Effector memory CD8-positive, alpha-beta T cell (primary cell): ENCODE results near the gene LAMC2.

Source experiments
- ATAC-seq: fragments of 150-1000 bp; cut with Tn5 transposase; replicated peaks from 2 replicates; pipeline ENCODE4 v1.10.0; 2021; ENCODE audit warnings: mild to moderate bottlenecking, moderate library complexity
- DNase-seq, 3 experiments: peaks; one replicate each; pipeline ENCODE4 v3.0.0; 2021
- H3K27ac Mint-ChIP-seq, 2 donors: one replicate each; pipeline ENCODE4 v1.8.0; 2022; ENCODE audit warnings: mild to moderate bottlenecking in 2 of 2, mixed read lengths in 2 of 2, moderate library complexity in 2 of 2
- H3K27me3 Mint-ChIP-seq, 2 donors: one replicate each; pipeline ENCODE4 v1.8.0; 2022; ENCODE audit warnings: mixed read lengths in 2 of 2
- H3K36me3 Mint-ChIP-seq: one replicate; pipeline ENCODE4 v1.8.0; 2022; ENCODE audit warnings: mild to moderate bottlenecking, moderate library complexity, mixed read lengths; ENCODE audit not compliant: insufficient read depth
- H3K4me1 Mint-ChIP-seq, 2 donors: one replicate each; pipeline ENCODE4 v1.8.0; 2022; ENCODE audit warnings: low read depth in 2 of 2, mixed read lengths in 2 of 2
- H3K4me3 Mint-ChIP-seq, 2 donors: one replicate each; pipeline ENCODE4 v1.8.0; 2022; ENCODE audit warnings: mild to moderate bottlenecking in 2 of 2, mixed read lengths in 2 of 2, moderate library complexity in 2 of 2
- H3K9me3 Mint-ChIP-seq, 2 donors: one replicate each; pipeline ENCODE4 v1.8.0; 2022; ENCODE audit warnings: mixed read lengths in 2 of 2

Gene LAMC2

DNA sequence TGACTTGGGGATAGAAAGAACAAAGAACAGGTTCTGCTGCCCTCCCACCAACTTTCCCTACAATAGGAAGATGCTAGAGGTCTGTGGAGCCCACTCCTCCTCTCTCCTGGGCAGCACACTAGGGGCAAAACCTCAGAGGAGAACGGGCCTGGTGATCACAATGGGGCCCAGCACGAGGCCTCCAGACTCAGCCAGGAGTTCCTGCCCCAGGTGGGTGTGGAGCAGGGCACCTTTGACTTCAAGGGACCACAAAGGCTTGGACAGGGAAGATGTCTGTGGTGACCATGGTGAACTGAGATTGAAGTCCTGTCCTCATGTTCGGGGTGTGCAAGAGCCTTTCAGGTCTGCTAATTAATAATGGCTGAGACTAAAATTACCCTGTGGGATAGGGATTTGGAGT, 88.8 kb downstream of the LAMC2 start:
- Mint-ChIP-seq H3K36me3 (no peaks in the 10 kb centered on the region), H3K9me3 (no peaks in the 10 kb centered on the region), H3K4me3 (no peak overlapping the region), H3K4me1 (peaks cover 2% of the 10 kb centered on the region in 2 donors), H3K27ac (no peak overlapping the region), H3K27me3 (peaks cover 15 to 19% of the 10 kb centered on the region in 2 donors)
- DNase-seq (no peak), ATAC-seq (no peak)

DNA sequence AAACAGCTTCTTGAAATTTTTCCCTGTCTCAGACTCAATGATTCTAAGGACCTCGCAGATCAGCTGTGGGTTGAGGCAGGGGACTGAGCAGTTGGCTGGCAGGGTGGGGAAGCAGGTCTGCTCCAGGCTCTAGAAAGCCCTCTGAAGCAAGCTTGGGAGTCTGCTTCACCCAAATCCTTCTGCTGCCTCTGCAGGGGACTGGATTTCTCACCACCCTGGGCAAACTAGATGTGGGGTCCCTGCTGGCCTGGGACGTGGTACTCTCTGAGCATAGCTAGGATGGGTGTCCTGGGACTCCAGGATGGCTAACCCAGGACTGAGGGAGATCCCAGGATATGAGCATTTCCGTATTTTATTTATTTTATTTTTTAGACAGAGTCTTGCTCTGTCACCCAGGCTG, 89.3 kb downstream of the LAMC2 start:
- Mint-ChIP-seq H3K4me3 (no peak overlapping the region), H3K36me3 (no peaks in the 10 kb centered on the region), H3K9me3 (no peaks in the 10 kb centered on the region), H3K27me3 (peaks cover 15 to 19% of the 10 kb centered on the region in 2 donors), H3K27ac (no peak overlapping the region), H3K4me1 (peaks cover 2 to 3% of the 10 kb centered on the region in 2 donors)
- no peak for ATAC-seq
- no peak for DNase-seq

DNA sequence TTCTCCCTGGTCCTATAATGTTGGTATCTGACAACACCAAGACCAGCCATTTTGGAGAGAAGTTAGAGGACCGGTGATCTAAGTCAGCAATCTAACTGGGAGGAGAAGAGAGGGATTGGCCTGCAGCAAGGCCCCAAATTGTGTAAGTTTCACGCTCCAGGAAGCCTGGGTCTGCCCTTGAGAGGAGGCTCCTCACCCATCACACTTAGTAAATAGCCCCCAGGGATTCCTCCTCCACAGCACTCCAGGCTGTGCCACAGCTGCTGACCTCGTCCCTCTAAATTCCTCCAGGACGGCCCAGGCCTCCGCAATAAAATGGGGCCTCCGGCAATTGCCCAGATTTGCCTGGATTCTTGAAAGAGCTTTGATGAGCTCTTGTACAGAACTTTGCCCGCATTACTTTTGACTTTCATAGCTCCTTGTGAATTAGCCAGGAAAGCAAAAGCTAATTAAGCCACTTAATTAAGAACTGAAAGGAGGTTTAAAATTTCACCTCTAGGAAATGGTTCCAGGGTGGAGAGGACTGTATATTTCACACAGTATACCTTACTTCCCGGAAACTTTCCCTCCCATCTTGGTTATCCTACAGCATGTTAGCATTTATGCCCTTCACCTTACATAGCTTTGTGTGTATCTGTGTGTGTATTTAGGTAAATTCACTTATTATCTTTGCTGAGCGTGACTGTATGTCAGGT, 90.5 kb downstream of the LAMC2 start:
- Mint-ChIP-seq H3K27me3 (peaks cover 13 to 20% of the 10 kb centered on the region in 2 donors), H3K9me3 (no peaks in the 10 kb centered on the region), H3K36me3 (no peaks in the 10 kb centered on the region), H3K4me3 (no peak overlapping the region), H3K4me1 (peaks cover 3% of the 10 kb centered on the region in 2 donors), H3K27ac (no peak overlapping the region)
- ATAC-seq (no peak), DNase-seq (no peak)

DNA sequence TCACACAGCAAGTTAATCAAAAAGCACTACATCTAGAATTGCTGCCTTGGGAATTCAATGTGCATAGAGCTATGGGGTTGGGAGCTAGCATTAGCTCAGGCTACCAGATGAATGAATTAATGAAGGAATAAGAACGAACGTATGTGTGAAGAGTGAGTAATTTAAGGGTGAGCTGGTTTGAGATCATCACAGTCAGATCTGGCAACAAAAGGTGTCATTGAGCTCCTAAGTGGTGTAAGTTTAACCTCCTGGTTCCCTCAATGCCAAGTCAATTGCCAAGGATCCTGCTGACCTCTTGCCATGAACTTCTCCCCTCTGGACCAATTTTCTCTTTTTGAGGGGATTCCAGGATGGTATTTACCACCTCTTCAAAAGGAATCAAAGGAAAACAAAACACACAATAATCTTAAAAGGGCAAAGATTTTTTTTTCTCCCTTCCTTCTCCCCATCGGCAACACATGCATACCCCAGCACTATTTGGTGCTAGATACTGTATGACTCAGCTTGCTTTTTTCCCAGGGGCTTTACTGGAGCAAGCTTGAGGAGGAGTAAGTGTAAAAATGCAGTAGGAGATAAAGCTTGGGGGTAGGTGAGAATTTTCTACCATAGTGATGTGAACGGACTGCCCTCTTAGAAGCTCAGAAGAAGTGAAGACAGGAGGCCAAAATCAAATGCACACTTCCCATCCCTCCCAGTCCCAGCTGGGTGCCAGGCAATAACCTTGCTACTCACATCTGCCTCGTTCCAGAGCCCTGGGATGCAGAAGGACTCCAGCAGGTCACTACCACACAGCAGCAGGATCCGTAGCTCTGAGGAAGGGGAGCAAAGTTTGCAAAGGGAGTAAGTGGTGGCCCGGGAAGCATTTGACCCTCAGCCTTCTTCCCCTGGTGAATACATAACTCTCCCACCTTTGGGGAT, 92.0 kb downstream of the LAMC2 start:
- Mint-ChIP-seq H3K4me3 (no peak overlapping the region), H3K36me3 (no peaks in the 10 kb centered on the region), H3K4me1 (peaks cover 3 to 4% of the 10 kb centered on the region in 2 donors), H3K27ac (no peak overlapping the region), H3K9me3 (no peaks in the 10 kb centered on the region), H3K27me3 (peaks cover 16 to 36% of the 10 kb centered on the region in 2 donors)
- ATAC-seq (no peak), DNase-seq (no peak)

GRCh38 chr1:183278739-183279591, 92.9 kb downstream of the LAMC2 start:
- Mint-ChIP-seq H3K9me3 (no peaks in the 10 kb centered on the region), H3K27ac (no peak overlapping the region), H3K4me1 (peaks cover 3 to 4% of the 10 kb centered on the region in 2 donors), H3K27me3 (peaks cover 15 to 42% of the 10 kb centered on the region in 2 donors), H3K4me3 (no peak overlapping the region), H3K36me3 (no peaks in the 10 kb centered on the region)
- DNase-seq: no peak
- no peak for ATAC-seq

- H3K27ac Mint-ChIP-seq: no peak overlapping the region
- ATAC-seq: no peak
- H3K4me3 Mint-ChIP-seq: no peak overlapping the region
- DNase-seq: no peak
- peaks cover 3 to 4% of the 10 kb centered on the region in 2 donors for H3K4me1 Mint-ChIP-seq
- H3K36me3 Mint-ChIP-seq: no peaks in the 10 kb centered on the region
- H3K9me3 Mint-ChIP-seq: no peaks in the 10 kb centered on the region
- peaks cover 21 to 43% of the 10 kb centered on the region in 2 donors for H3K27me3 Mint-ChIP-seq
These were observed 93.8 kb downstream of the LAMC2 start for GRCh38 chr1:183279835-183280234.

GRCh38 chr1:183281039-183281438, 95.0 kb downstream of the LAMC2 start:
- no peak overlapping the region for H3K4me3 Mint-ChIP-seq
- H3K9me3 Mint-ChIP-seq: no peaks in the 10 kb centered on the region
- no peak overlapping the region for H3K27ac Mint-ChIP-seq
- no peaks in the 10 kb centered on the region for H3K36me3 Mint-ChIP-seq
- H3K27me3 Mint-ChIP-seq: peaks cover 26 to 45% of the 10 kb centered on the region in 2 donors
- no peak for DNase-seq
- ATAC-seq: no peak
- peaks cover 3 to 4% of the 10 kb centered on the region in 2 donors for H3K4me1 Mint-ChIP-seq

- peaks cover 26 to 51% of the 10 kb centered on the region in 2 donors for H3K27me3 Mint-ChIP-seq
- ATAC-seq (peak; percentile 42), DNase-seq (peak; percentile 34 to 65 (median 38))
- peaks cover 3 to 4% of the 10 kb centered on the region in 2 donors for H3K4me1 Mint-ChIP-seq
- no peak overlapping the region for H3K27ac Mint-ChIP-seq
- no peak overlapping the region for H3K4me3 Mint-ChIP-seq
- no peaks in the 10 kb centered on the region for H3K9me3 Mint-ChIP-seq
- H3K36me3 Mint-ChIP-seq: no peaks in the 10 kb centered on the region
These were observed 95.6 kb downstream of the LAMC2 start for GRCh38 chr1:183281553-183282091.

DNA sequence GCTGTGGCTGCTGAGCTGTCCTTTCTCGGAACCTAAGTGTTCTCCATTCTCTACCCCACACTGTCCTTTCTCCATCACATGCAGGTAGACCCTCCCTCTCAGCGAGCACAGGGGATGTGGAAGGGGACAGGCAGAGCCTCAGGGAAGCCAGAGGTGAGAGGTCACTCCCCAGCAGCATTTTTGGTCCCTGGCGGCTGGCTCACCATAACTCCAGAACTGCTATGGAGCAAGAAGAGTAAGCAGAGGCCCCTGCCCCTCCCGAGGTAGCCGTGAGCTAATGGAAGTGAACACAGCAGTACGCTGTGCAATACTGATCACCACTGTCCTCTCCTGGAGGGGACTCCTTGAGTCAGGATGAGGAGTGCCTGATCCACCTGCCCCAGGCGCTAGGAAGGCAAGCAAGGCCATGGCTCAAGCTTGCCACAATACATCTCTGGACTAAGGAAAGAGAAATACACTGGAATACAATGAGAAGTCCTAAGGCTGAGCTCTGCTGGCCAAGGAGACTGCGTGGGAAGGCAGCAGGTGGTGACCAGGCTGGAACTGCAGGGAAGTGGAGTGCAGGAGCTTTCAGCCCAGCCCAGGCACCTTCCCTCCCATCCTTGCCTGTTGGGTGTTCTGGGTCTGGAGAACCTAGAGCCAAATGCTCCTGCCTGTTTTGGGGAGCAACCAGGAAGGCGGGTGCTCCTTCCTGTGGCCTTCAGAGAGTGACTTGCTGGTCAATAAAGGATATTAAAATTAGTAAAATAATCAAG, 96.2 kb downstream of the LAMC2 start:
- Mint-ChIP-seq H3K27ac (no peak overlapping the region), H3K36me3 (no peaks in the 10 kb centered on the region), H3K27me3 (peaks cover 26 to 55% of the 10 kb centered on the region in 2 donors), H3K4me3 (no peak overlapping the region), H3K4me1 (peaks cover 3 to 4% of the 10 kb centered on the region in 2 donors), H3K9me3 (no peaks in the 10 kb centered on the region)
- DNase-seq (no peak), ATAC-seq (no peak)

- peaks cover 32 to 58% of the 10 kb centered on the region in 2 donors for H3K27me3 Mint-ChIP-seq
- DNase-seq: no peak
- no peaks in the 10 kb centered on the region for H3K36me3 Mint-ChIP-seq
- no peak for ATAC-seq
- no peaks in the 10 kb centered on the region for H3K9me3 Mint-ChIP-seq
- peaks cover 3 to 4% of the 10 kb centered on the region in 2 donors for H3K4me1 Mint-ChIP-seq
- H3K4me3 Mint-ChIP-seq: no peak overlapping the region
- H3K27ac Mint-ChIP-seq: no peak overlapping the region
These were observed 97.2 kb downstream of the LAMC2 start for GRCh38 chr1:183283286-183283685.

GRCh38 chr1:183284086-183284485, 98.0 kb downstream of the LAMC2 start:
- Mint-ChIP-seq H3K4me3 (no peak overlapping the region), H3K9me3 (no peaks in the 10 kb centered on the region), H3K27me3 (peaks cover 38 to 66% of the 10 kb centered on the region in 2 donors), H3K4me1 (peaks cover 3 to 4% of the 10 kb centered on the region in 2 donors), H3K27ac (no peak overlapping the region), H3K36me3 (no peaks in the 10 kb centered on the region)
- no peak for DNase-seq
- no peak for ATAC-seq

DNA sequence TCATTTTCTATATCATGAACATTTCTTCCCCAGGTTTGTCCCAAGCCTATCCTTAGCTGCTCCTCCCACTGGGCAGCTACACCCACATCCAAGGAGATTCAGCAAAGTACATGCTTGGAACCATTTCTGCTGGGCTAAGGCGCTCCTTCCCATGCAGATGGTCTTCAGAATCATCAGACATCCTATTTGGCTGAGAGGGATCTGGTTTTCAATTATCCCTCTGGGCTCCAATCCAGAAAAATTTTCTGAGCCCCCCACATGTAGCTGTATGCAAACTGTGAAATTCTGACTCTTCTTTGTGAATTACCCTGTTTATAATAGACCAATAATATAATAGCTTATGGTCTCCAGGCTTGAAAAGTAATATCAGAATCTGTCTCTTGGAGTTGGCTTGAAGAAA, 99.2 kb downstream of the LAMC2 start:
- Mint-ChIP-seq H3K36me3 (no peaks in the 10 kb centered on the region), H3K27ac (no peak overlapping the region), H3K4me1 (peaks cover 0 to 2% of the 10 kb centered on the region in 2 donors), H3K9me3 (no peaks in the 10 kb centered on the region), H3K4me3 (no peak overlapping the region), H3K27me3 (peaks cover 46 to 73% of the 10 kb centered on the region in 2 donors)
- DNase-seq (no peak), ATAC-seq (no peak)
